ENCODE results near the gene CAST.

GRCh38 chr5:96725257-96725656, 63.1 kb downstream of the CAST start:
- TF ChIP-seq CTCF (IDR thresholded peaks at IDR 0.05 in 8 of 11, conservative IDR thresholded peaks at IDR 0.05 in 3 of 11) (no peak), POLR2A (IDR thresholded peaks at IDR 0.05) (no peak), POLR2AphosphoS5 (IDR thresholded peaks at IDR 0.05) (no peak)

Data from spleen (tissue), 7 donors.